ENCODE results near the gene AKT3.

DNA sequence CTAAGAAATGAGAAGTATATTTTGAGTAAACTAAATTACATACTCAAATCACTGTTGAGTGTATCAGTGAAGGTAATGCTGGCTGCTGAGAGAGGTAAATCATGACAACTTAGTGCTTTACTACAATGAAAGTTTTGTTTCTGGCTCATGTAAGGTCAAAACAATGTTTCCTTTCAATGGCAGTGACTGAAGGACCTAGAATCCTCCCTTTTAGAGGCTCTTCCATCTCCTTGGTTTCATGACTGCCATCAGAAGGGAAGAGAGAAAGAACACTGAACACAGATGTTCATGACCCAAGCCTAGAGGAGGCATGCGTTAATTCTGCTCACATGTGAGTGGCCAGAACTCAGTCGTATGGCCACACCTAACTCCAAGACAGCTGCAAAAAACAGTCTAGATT lies 130.6 kb downstream of the AKT3 start:
- no peak for TF ChIP-seq POLR2A (IDR thresholded peaks at IDR 0.05; ENCODE audit: low read depth, low read length)
- TF ChIP-seq TAF1 (IDR thresholded peaks at IDR 0.05; ENCODE audit: low read depth, low read length): no peak
- TF ChIP-seq PAX5 (IDR thresholded peaks at IDR 0.05; ENCODE audit: insufficient read depth, low read length, severe bottlenecking): no peak

All from GM12891 (cell line).